ENCODE results near the gene MTPN. TPM values are rescaled to one million over a fixed set of nuclear protein-coding genes. Genes with fewer than 3 reads are reported as not detected.

Gene MTPN
- total RNA-seq, 2 experiments from 2014 or later: 135 to 142 TPM

DNA sequence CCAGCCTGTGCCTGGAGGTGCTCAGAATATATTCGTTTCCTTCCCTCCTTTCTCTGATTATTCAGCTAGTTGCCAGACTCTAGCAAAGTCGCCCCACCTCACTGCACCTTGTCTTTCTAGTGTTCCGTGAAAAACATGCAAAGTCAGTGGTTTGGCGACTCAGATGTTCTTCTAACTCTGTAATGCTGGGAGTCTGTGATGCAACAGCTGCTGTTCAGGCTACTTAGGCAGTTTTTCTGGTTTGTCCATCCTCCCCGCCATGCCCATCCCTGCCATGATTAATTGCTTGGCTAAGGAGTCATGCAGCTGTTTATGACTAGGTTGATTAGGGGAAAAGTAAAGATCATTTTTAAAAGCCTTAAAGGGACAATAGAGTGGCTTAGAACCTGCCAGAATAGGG is 99.4 kb downstream of the MTPN start:
- ChIA-PET CTCF (no interaction called here), POLR2A (no interaction called here)
- Mint-ChIP-seq H3K27ac (no peak overlapping the region), H3K36me3 (ENCODE audit: low read depth) (no peaks in the 10 kb centered on the region), H3K4me1 (no peaks in the 10 kb centered on the region), H3K27me3 (peaks cover 2% of the 10 kb centered on the region), H3K4me3 (no peak overlapping the region), H3K9me3 (no peaks in the 10 kb centered on the region)
- no peak for DNase-seq

Other genes with a start within 250 kb of the MTPN start
- not detected for gene SLC13A4, start 249.2 kb downstream of the MTPN start, total RNA-seq
- not detected for gene FAM180A, start 228.5 kb downstream of the MTPN start, total RNA-seq